HG03565 (cell line): ENCODE results near the gene SRGAP3.

Experiments
- ATAC-seq: cut with Tn5 transposase; IDR thresholded peaks from one replicate; pipeline ENCODE4 v1.9.1; 2021; ENCODE audit warnings: mild to moderate bottlenecking, moderate library complexity; ENCODE audit not compliant: unreplicated experiment

SRGAP3 gene

DNA sequence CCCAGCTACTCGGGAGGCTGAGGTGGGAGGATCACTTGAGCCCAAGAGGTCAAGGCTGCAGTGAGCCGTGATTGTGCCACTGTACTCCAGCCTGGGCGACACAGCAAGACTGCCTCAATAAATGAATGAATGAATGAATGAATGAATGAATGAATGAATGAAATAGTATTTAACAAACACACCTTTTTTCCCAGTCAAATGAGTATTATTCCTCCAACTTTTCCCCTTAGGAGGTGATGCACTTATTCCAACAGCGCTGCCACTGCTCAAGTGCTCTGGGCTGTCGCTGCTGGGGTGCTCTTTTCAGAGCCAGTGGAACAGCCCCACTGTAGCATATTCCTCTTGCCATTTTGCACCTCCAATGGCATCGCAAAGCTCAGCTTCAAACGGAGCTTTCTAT, 219.4 kb downstream of the SRGAP3 start:
- ATAC-seq, result no peak

- ATAC-seq, result no peak
Observed at GRCh38 chr3:9028134-9028533, 221.3 kb downstream of the SRGAP3 start.

- no peak for ATAC-seq
Observed at GRCh38 chr3:9026320-9027045, 223.0 kb downstream of the SRGAP3 start.

- no peak for ATAC-seq
Observed at GRCh38 chr3:9024341-9024740, 225.1 kb downstream of the SRGAP3 start.

GRCh38 chr3:9023226-9023590, 226.2 kb downstream of the SRGAP3 start:
- no peak for ATAC-seq

- no peak for ATAC-seq
Observed at GRCh38 chr3:9022305-9023225, 226.9 kb downstream of the SRGAP3 start.

DNA sequence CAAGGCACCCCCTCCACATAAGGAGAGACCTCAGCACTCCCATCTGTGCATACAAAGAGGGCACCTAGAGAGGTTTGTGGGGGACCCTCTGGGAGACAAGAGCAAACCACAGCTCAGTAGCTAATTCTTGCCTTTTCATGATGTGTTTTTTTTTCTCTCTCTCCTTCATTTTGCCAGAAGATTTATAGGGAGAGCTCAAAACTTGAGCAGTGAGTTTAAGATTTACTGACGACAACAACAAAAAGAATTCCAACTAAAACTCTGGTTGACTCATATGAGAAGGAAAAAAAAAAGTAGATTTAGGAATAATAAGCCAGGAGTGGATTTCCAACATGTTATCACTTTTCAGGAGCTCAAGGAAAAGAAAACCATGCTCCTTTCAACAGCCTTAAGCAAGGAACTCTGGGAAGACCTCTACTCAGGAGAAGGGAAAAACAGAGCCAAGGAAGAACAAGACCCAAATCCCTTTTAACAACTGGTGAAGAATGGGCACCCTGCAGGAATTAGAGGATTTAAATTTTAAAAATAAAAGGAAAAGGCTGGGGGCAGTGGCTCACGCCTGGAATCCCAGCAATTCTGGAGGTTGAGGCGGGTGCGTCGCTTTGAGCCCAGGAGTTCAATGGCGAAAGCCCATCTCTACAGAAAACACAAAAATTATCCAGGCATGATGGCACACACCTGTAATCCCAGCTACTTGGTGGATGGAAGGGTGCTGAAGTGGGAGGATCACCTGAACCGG, 228.0 kb downstream of the SRGAP3 start:
- no peak for ATAC-seq

DNA sequence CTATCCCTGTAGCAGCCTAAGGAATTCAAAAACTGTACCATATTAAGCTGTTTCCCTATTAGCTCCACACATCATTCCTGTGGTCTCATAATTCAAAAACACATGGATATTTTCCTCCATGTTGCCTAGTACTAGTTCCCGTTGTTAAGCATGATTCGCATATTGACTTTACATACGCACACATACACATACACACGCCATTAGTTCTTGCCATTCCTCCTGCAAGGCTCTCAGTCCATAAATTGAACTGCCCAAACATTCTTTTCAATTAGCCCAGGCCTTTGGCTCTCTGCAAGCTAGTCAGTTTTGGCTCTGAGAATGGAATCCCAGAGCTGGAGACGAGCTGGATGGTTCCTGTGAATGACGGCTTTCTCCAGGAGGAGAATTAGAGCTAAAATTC, 229.0 kb downstream of the SRGAP3 start:
- no peak for ATAC-seq

DNA sequence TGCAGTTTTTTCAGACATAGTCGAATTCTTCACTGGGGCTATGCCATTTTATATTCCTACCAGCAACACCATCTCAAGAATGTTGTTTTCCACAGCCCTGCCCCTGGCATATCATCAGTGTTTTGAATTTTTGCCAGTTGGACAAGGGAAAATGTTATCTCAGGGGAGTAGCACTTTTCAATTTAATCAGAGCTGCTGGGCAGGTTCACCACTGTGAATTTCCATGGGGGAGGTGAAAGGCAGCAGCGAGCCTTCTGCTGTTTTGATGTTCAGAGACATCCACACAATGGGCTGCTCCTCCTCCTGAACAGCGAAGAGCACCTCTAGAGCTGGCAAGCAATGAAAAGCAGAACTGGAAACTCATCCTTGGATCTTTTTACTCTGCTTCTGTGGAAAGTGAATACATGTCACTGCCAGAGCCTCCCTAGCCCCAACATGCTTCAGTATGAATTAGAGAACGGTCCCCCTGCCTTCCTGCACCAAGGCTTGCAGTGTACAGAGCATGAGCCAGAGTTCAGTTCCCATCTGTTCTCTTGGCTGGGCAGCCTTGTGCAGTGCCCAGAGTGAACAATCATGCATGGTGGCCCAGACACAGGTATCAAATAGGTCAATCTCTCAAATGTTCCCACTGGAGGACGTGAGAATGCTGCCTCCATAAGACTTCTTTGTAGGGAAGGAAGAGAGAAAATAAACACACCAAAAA, 230.0 kb downstream of the SRGAP3 start:
- ATAC-seq, result no peak

GRCh38 chr3:9015250-9015649, 234.2 kb downstream of the SRGAP3 start:
- no peak for ATAC-seq

DNA sequence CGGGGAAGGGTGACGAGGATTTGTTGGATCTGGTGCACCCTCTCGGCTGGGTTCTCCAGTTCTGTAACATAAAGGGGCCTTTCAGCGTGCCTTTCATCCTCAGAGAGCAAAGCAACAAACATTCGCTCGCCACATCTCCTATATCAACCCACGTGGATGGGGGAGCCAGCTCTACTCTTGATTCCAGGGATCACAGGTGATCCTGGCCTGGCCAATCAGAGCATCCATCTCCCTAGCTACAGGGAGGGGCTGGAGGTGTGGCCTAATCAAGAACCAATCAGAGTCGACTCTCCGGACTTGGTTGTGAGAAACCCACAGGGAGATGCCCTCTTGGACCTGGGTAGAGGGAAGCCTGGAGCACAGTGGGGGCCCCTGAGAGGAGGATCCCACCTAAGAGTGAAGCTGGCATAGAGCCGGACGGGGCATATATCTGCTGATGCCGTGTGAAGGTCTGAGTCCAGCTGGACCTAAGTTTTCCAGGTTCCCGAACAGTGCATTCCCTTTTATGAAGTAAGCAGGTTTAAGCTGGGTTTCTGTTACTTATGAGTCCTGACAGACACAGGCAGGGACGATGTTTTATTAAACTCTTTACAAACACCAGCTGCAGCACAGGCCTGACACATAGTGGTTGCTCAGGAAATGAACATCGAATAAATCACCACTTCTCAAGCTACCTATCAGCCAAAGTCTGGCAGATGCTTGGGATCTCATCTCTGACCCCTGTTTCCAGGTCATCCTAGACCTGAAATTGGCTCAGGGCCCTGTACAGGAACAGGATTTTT, 235.5 kb downstream of the SRGAP3 start:
- ATAC-seq, result no peak

- ATAC-seq, result no peak
Observed at GRCh38 chr3:9012521-9012920, 236.9 kb downstream of the SRGAP3 start.

GRCh38 chr3:9009976-9010545, 239.4 kb downstream of the SRGAP3 start:
- no peak for ATAC-seq

DNA sequence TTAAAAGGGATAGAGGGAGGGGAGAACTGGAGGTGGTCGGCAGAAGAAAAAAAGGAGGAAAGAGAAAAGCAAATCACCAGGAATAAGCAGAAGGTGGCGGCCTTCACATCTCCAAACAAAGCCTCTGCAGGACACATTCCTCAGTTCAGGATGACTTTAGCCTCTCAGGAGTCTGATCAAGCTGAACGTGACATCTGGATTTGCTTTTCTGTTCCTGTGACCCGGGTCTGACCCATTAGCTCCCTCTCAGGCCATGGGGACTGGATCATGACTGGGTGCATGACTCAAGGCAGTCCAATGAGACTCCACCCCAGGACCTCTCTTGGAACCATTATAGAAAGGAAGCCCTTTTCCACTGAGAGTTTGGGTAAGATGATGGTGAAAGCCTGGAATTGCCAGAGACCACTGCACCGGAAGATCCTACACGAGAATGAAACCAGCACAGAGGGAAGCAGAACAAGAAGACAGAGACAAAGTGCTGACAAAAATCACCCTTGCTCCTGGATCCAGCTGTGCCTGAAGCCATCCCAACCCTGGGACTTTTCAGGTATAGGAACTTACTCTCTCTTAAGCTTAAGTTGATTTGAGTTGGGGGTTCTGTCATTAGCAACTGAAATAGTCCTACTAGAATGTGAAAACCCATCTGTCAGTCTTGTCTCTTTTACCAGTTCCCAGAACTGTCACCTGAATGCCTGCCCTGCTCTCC, 240.7 kb downstream of the SRGAP3 start:
- no peak for ATAC-seq

GRCh38 chr3:9007928-9008327, 241.5 kb downstream of the SRGAP3 start:
- ATAC-seq, result no peak

DNA sequence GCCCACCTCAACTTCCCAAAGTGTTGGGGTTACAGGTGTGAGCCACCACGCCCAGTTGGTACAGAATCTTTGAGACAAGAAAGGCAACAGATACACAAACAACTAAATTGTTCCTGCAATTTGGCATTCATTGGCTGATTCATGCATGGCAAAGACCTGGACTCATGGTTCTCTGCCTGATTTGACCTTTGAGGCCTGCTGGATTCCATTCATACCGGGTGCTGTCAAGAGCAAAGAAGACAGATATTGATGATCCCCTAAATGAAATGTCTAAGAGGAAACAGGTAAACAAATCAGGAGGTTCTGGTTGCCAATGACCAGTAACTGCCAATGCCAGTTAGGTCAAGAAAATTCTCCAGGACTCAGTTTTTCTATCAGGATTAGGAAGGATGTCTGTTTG, 242.2 kb downstream of the SRGAP3 start:
- no peak for ATAC-seq

DNA sequence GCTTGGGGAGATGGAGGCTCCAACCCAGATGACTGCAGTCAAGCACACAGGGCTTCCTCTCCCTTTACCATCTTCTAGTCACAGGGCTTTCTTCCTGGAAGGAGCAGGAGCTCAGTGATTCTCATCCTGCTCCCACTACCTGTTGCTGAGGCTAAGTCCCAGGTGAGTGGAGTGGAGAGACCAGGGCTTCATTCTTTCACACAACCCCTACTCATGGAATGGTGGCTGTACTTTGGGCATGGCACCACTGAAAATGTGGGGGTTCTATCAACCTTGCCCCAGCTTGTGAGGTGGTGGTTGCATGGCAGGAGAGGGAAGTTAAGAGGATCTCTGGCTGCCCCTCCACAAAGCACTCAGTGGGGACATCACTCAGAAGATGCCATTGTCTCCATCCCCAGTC, 249.4 kb downstream of the SRGAP3 start:
- no peak for ATAC-seq

DNA sequence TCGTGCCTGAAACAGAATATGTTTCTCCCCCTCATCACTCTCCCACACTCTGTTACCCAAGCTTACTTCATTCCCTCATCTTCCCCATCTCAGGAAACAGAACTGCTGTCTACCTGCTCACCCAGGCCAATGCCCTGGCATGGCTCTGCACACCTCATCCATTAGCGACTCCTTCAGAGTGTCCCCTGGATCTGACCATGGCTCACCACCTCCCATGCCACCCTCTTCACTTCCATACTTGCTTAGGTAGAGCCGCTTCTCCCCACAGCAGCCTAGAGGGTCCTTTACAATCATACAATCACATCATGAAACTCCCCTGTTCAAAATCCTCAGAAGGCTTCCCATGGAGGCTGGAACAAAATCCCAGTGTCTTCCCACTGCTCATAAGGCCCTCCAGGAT, 252.3 kb downstream of the SRGAP3 start:
- ATAC-seq, result no peak

GRCh38 chr3:8996681-8997121, 252.7 kb downstream of the SRGAP3 start:
- ATAC-seq, result no peak
